G401 (cell line): Measurements from ENCODE around the gene MMRN2. TPM values are rescaled to one million over a fixed set of nuclear protein-coding genes. Genes with fewer than 3 reads are reported as not detected.

Source experiments
- DNase-seq: peaks from one replicate; pipeline ENCODE4 v3.0.0-alpha.2; 2015; ENCODE audit warnings: low spot score
- in situ Hi-C: cut with HindIII; loops from 2 replicates; pipeline ENCODE4 v1.10.0; 2016; ENCODE audit warnings: low sequenced_read_pairs, mixed read lengths
- total RNA-seq: library from RNA; depleted of rRNA; stranded (reverse); fragments of >200 nt; shearing (Covaris generic); gene quantifications from 2 replicates; pipeline ENCODE4 v1.2.3, GENCODE V29; 2014; rRNA removed

The MMRN2 gene
- total RNA-seq, 1 experiment from 2014 or later, result 7.2 TPM

- in situ Hi-C loops, result no loop called here
- peak; percentile 89 for DNase-seq
These were observed 56.5 kb downstream of the MMRN2 start for GRCh38 chr10:86900955-86901354.

GRCh38 chr10:86899670-86900276, 57.6 kb downstream of the MMRN2 start:
- peak; percentile 83 for DNase-seq
- in situ Hi-C loops, result no loop called here

GRCh38 chr10:86899132-86899531, 58.3 kb downstream of the MMRN2 start:
- in situ Hi-C loops, result no loop called here
- no peak for DNase-seq

GRCh38 chr10:86898511-86898910, 58.9 kb downstream of the MMRN2 start:
- in situ Hi-C loops, result no loop called here
- no peak for DNase-seq

DNA sequence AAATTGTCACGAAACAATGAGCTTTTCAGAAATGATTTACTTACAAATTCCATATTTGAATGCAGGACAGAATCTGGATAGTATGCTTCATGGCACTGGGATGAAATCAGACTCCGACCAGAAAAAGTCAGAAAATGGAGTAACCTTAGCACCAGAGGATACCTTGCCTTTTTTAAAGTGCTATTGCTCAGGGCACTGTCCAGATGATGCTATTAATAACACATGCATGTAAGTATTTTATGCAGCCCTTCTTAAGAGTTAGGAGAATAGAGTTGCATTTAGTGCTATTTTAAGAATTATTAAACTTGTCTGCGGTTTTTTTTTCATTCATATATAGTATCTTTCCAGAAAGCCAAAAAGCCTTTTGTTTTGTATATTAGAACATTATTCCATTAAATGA, 67.4 kb downstream of the MMRN2 start:
- in situ Hi-C loops, result no loop called here
- no peak for DNase-seq

- in situ Hi-C loops, result no loop called here
- DNase-seq, result no peak
These were observed 68.6 kb downstream of the MMRN2 start for GRCh38 chr10:86888585-86889381.

Other genes with a start within 250 kb of the MMRN2 start
- 72.5 and 78.8 TPM in 2 replicates for gene BMPR1A, start 201.0 kb downstream of the MMRN2 start, total RNA-seq
- 53.5 and 71.1 TPM in 2 replicates for gene SNCG, start 984 bp upstream of the MMRN2 start, total RNA-seq
- not detected in 2 replicates for gene ADIRF, start 10.9 kb upstream of the MMRN2 start, total RNA-seq
- gene FAM25A, start 62.7 kb upstream of the MMRN2 start, total RNA-seq, result not detected in 2 replicates
- 192 and 208 TPM in 2 replicates for gene GLUD1, start 137.2 kb upstream of the MMRN2 start, total RNA-seq
- 35.4 and 41.5 TPM in 2 replicates for gene SHLD2, start 137.6 kb upstream of the MMRN2 start, total RNA-seq